Skeletal muscle tissue (tissue), 2 donors: ENCODE measurements around the gene ZBTB8OS. TPM values are rescaled to one million over a fixed set of nuclear protein-coding genes. Genes with fewer than 3 reads are reported as not detected.

Source experiments
- small RNA-seq: library from RNA; depleted of rRNA; stranded (forward); fragments of <200 nt; gene quantifications from one replicate; pipeline ENCODE3, GENCODE V24; 2014
- total RNA-seq: library from RNA; depleted of rRNA; stranded (reverse); fragments of >200 nt; gene quantifications from one replicate; pipeline ENCODE4 v1.2.3, GENCODE V29; 2014

ZBTB8OS gene
- total RNA-seq, 1 donor from 2014 or later = 15.7 TPM

Small RNA genes within 50 kb of the gene (small RNA-seq; reads per million reads assigned to genes)
- gene RF00019 = not detected

Other genes starting within 250 kb of the ZBTB8OS start
- gene ZBTB8B, start 185.5 kb downstream of the ZBTB8OS start, total RNA-seq = under 0.01 TPM
- 10.4 TPM for gene ZBTB8A, start 111.1 kb downstream of the ZBTB8OS start, total RNA-seq
- 104 TPM for gene RBBP4, start 658 bp upstream of the ZBTB8OS start, total RNA-seq
- gene SYNC, start 52.2 kb upstream of the ZBTB8OS start, total RNA-seq = 38.6 TPM
- gene YARS1, start 166.8 kb upstream of the ZBTB8OS start, total RNA-seq = 33.9 TPM
- 22.4 TPM for gene S100PBP, start 167.1 kb upstream of the ZBTB8OS start, total RNA-seq
- gene FNDC5, start 220.4 kb upstream of the ZBTB8OS start, total RNA-seq = 366 TPM
- gene HPCA, start 235.9 kb upstream of the ZBTB8OS start, total RNA-seq = not detected